Measurements from ENCODE around the gene DENND2C. TPM values are rescaled to one million over a fixed set of nuclear protein-coding genes. Genes with fewer than 3 reads are reported as not detected.
A peak's percentile ranks its signal among the peaks of the same experiment; 100 is the strongest.

Gene DENND2C, protein sequence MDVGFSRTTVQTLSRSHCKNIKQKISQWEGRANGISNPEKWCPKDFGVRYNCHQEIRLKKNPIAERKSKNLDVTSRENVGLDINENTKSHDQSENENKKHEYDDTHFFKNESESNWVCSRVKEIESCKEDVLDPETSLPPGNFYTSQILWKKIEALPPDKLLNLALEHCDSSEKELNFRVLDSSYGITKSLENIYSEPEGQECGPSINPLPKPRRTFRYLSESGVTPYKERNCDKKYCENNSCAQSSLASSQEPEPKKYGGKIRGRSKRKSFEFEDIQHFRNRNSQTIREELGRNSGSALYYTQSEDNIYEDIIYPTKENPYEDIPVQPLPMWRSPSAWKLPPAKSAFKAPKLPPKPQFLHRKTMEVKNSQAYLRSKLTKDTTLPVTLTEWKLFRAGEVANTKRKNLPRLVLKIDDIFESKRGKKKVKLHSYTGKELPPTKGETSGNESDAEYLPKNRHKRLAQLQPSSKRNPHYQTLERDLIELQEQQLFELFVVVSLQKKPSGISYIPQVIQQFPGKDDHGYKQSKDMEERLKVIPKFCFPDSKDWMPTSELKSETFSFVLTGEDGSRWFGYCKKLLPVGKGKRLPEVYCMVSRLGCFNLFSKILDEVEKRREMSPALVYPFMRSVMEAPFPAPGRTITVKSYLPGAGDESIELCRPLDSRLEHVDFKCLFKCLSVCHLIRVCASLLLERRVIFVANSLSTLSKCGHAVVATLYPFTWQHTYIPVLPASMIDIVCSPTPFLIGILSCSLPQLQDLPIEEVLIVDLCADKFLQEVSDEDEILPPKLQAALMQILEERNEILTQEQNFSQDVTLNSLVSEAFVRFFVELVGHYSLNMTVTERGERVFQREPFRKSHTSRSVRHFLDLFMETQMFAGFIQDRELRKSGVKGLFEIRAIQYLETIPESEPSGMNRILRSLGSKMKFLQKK
- 1.0 TPM for polyA plus RNA-seq (2013, experiment 1 of 2; ENCODE audit: insufficient read length)
- 1.1 TPM for polyA plus RNA-seq (2013, experiment 2 of 2; ENCODE audit: insufficient read length)

DNA sequence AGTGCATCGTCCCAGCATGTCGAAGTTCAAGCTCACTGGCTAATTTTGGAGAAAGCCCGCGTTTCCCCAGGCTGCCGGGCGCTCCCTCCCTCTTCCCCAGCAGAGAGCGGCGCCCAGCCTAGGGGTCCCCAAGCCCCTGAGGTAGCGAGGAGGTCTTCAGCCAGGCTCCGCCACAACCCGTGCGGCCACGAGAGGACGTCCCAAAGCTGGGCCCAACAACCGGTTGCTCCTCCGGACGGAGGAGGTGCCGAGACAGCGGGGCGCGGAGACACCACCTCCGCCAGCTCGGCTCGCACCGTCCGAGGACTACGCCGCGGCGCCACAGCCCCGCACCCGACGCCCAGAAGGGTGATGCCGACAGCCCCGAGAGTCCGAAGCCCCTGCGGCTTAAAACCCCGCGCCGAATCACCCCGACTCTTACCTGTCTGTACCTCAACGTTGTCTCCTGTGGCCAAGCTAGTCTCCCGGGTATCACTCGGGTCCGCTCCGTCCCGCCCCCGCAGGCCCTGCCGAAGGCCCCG lies at the start of gene DENND2C:
TSS of gene DENND2C (minus strand) at position 488 of the 521 bp plus-strand sequence. CDS start 44,065 bp downstream, outside the sequence.
- DNase-seq: no peak

DNA sequence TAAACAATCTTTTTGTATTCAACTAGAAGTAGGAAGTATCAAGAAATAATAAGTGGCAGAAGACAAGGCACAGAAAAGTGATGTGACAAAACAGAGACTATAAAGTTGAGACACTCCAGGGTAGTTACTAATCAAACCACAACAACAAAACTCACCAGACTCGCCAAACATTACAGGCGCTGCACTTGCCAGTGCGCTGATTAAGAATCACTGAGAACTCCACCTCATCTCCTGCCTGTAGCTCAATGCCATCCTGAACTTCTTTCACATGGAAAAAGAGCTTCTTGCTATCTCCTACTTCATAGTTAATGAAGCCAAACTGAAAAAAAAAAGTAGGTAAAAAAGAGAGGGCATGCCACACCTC lies 49.6 kb upstream of the DENND2C start:
- DNase-seq: peak; percentile 19

DNA sequence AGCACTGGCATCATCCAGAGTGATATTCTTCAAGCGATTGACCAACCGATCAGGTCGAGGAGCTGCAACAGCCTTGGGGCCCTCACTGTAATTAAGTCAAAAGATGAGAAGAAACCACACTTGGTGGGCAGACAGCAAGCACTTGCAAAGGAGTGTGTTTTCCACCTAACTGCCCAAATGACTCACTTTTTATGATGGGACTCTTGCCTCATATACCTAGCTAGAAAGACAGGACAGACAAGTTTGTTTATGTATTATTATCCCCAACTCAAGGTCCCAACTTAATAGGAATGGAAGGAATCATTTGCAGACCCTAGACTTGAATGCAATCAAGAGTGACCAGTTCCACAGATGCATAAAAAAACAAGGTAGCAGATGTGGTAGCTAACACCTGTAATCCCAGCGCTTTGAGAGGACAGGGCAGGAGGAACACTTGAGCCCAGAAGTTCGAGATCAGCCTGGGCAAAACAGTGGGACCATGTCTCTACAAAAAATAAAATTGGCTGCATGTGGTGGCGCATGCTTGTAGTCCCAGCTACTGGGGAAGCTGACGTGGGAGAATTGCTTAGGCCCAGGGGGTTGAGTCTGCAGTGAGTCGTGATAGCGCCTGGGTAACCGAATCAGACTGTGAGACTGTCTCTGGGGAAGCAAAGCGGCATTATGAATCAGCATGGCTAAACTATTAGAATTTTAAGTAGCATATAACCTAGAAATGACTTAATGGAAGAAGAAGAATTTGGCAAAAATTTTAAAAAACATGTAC lies 49.0 kb upstream of the DENND2C start:
- DNase-seq: peak; percentile 68

DNA sequence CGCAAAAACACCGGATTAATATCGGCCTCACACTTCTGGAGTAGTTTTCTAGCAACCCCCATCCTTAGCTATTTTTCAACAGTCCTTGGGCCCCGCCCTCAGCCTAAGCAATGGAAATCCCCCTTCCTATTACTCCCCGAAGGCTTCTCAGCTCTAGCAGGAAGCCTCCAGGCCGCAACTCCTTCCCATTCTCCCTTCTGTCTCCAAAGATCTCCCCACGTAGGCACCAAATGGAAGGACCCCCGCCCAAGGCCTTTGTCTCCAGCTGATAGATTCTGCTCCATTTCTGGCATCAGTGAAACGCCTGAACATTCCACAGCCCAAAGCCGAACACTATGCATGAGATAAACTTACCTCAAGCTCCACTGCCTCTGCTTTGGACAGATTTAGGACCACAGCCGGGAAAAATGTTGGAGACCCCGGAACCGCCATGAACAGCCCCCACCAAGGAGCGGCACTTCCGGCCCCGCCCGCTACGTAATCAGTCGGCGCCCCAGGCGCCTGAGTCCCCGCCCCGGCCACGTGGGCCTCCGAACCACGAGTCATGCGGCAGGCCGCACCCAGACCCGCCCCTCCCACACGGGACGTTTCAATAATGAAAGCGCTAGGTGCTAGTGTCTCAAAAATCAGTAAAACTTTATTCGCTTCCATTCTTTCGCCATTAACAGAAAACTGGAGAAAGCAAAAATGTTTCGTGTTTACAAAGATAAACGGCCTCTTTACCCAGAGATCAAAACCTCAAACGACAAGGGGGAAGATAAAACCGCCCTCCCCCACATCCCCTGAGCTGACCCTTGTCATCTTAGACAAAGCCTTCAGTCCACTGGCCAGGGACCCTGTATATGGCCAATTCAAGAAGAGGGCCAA lies 46.7 kb upstream of the DENND2C start, which contains the start of gene NRAS:
TSS of gene NRAS (minus strand) at position 468 of the 867 bp plus-strand sequence. CDS start 611 bp downstream, outside the sequence.
- peak; percentile 91 for DNase-seq

DNA sequence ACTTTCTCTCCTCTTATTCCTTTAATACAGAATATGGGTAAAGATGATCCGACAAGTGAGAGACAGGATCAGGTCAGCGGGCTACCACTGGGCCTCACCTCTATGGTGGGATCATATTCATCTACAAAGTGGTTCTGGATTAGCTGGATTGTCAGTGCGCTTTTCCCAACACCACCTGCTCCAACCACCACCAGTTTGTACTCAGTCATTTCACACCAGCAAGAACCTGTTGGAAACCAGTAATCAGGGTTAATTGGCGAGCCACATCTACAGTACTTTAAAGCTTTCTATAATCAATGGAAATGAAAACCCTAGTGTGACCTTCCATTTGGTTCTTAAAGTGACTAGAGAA lies 46.1 kb upstream of the DENND2C start:
- DNase-seq: no peak

DNA sequence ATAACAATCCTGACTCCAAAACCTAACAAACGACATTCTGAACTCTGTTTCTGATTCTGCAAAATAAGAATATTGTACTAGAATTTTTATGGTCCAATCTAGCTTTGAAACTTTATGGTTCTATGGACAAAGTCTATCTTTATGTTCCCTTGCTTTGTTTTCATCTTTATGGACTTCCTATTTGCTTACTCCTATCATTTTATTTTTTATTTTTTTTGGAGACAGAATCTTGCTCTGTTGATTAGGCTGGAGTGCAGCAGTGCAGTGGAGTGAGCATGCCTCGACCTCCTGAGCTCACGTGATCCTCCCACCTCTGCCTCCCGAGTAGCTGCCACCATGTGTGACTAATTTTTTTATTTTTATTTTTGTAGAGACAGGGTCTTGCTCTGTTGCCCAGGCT lies 43.1 kb upstream of the DENND2C start:
- no peak for DNase-seq

DNA sequence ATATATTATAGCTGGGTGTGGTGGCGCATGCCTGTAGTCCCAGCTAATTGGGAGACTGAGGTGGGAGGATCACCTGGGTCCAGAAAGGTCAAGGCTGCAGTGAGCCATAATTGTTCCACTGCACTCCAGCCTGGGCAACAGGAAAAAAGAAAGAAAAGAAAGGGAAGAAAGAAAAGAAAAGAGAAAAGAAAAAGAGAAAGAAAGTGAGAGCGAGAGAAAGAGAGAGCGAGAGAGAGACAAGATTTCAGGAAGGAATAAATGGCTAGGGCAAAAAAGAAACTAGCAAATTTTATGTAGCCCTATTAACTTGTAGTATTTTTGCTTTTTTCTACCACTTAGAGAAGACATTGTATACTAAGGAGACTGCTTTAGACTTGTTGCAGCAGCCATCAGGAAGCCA lies 40.5 kb upstream of the DENND2C start:
- DNase-seq: no peak

DNA sequence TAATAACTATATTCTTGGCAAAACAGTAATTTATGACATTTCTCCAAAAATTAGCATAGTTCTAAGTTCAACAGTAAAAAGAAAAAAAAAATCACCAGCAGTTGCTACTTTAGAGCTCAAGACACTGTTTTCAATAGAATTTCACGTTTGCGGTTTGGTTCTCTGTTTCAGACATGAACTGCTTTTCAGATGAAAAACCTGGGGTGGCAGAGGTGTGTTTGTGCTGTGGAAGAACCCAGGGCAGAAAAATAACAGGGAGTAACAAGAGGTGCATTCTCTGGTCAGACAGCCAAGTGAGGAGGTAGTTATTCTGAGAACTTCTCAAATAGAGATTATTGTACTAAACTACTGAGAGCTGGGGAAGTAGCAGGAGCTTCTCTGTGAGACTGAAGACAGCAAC lies 37.8 kb upstream of the DENND2C start:
- DNase-seq: no peak

DNA sequence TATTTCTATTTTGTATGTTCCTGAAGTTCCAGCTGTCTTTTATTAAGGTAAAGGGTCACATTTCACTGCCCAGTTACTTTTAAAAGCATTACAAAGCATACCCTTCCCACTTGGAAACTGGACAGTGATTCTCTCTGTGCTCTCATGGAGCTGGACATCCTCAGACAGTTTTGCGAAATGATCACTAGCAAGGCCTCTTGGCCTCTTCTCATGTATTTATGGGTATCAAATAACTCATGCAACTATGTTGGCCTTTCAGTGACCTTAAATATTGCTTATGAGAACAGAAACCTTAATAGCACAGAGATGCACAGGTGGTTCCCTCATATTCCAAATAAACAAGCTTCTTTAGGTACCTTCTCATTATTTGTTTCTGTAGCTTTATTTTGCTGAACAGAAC lies 33.4 kb upstream of the DENND2C start:
- no peak for DNase-seq

DNA sequence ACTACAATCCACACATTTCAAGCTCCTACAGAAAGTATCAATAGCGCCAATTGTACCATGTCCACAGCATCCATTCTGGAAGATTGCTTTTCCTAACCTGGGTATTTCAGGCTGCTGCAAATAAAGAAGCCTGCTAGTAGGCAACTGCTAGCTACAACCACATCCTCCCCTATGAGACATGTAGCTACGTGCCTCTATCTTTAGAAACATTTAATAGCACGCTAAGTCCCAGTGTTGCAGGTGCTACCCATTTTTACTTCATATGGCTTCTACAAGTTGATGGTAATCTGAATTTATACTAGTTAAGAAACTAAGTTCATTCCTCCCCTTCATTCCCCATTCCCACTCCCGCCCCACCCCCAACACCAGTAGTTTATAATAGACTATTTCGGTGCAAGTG lies 32.9 kb upstream of the DENND2C start:
- DNase-seq: no peak

DNA sequence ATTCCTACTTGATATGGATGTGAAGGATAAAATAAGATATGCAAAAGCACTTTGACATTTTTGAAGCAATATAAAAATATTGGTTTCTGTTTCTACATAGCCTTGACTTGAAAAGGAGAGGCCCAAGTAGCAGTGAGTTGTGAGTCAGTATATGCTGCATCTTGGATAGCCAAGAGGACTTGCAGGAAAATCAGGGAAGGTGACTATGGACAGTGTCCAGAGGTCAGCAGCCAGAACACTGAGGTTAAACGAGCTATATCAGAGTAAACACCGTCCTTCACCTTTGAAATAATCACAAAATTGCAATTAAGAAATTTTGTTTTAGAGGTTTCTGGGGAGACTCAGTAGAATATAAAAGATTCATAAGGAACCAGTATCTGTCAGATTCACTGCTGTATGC lies 32.1 kb upstream of the DENND2C start:
- no peak for DNase-seq

DNA sequence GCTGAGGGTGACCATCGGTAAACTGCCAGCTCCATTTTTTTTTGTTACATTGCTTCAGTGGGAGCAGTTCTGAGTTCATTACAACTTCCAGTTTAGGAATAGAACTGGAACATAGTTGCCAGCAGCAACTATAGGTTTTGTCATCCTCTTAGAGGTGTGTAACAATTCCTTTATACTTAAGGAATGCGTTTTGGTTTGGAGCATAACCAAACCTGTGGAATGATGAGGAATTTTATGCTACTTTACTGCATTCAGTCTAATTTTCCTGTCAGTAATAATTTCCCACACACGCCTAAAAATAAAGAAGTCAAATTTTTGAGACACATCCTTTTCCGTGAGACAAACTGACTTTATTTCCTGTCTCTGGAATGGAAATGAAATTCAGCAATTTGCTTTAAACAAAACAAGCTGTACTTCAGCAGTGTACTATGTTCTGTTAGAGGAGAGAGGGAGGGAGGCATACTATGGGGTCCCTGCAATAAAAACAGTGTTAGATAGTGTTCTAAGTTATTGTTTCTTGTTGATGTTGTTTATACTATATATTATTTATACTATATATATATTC lies 30.3 kb upstream of the DENND2C start:
- peak; percentile 4 for DNase-seq

DNA sequence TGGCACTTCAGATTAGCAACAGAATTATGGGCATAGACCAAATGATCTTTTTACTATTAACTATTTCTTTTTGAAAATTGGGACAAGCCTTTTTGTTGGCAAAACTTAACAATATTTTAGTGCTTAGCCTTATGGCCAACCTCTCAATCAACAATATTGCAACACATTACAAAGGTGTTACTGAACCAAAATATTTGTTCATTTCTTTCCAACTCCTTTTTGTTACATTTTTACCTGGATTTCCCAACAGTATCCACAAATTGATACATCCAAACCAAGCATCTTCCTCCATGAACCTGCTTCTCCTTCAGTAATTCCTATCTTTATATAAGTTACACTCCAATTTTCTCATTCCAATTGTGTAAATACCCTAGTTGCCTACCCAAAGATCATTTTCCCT lies 27.0 kb upstream of the DENND2C start:
- no peak for DNase-seq

DNA sequence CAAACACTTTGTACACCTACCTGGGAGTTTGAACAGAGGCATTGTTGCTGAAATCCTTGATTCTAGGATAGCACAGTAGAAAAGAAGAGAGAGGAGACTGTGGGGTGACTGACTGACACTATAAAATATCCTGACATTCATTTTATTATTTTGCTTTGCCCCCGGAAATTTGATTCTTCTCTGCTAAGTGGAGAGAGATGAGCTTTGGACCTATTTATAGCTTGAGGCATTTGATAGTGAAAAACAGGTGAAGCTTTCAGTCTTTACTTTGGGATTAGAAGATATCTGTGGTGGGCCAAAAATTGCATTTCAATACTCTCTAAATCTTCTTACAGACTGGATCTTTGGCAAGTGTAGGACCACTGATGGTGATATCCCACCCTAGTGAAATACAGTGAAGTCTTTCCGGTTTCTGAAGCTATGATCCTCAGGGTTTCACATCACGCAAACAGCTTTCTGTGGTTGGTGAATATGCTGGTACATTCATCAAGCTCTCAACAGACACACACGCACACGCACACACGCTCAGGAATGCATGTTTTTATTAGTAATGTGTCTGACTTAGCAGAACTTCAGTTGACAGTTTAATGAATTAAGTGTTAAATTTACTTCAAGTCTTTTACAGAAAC lies 25.7 kb upstream of the DENND2C start, which contains the start of gene AMPD1:
TSS of gene AMPD1 (minus strand) at position 117 of the 629 bp plus-strand sequence. CDS start at position 42, 75 bp downstream.
- peak; percentile 49 for DNase-seq

DNA sequence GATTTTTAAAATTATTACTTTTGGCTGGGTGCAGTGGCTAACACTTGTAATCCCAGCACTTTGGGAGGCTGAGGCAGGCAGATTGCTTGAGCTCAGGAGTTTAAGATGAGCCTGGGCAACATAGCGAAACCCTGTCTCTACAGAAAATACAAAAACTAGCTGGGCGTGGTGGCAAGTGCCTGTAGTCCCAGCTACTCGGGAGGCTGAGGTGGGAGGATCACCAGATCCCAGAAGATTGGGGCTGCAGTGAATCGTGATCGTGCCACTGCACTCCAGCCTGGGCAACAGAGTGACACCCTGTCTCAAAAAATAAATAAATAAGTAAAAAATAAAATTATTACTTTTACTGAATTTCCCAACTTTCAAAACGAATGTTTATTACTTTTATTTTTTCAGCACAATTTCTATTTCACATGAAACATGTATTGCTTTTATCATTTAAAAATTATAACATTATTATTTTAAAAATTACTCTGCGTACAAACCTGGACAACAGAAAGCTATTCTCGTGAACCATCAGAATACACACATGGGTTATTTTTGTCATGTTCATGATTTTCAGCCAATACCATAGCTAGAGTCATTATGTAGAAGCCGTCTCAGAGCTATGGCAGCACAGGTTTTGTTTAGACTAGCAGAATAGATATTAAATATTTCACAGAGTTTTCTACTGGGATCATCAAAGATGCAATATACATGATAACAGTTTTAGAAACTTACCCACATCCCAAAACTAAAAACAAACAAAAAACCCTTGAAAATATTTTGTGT lies 24.9 kb upstream of the DENND2C start:
- no peak for DNase-seq

DNA sequence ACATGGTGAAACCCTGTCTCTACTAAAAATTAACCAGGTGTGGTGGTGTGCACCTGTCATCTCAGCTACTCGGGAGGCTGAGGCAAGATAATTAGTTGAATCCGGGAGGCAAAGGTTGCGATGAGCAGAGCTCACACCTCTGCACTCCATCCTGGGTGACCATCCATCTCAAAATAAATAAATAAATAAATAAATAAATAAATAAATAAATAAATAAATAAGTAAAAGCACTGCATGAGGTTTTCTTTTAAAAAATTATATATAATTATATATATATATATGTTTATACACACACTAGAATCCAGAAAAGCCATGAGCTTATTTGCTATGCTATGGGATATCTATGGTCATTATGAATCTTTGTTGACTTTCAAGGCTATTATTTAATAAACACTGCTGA lies 23.1 kb upstream of the DENND2C start:
- no peak for DNase-seq

DNA sequence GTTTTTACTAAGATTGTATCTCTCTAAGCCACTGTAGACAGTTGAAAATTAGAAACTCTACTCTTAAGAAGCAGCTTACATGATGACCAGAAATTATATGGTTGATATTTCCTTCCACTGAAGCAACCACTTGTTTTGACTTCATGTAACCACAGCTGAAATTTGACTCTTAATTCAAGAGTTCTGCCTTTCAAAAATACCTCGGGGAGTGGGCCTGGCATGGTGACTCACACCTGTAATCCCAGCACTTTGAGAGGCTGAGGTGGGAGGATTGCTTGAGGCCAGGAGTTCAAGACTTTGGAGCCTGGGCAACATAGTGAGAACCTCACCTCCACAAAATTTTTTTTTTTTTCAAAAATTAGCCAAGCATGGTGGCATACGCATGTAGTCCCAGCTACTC lies 21.2 kb upstream of the DENND2C start:
- no peak for DNase-seq

DNA sequence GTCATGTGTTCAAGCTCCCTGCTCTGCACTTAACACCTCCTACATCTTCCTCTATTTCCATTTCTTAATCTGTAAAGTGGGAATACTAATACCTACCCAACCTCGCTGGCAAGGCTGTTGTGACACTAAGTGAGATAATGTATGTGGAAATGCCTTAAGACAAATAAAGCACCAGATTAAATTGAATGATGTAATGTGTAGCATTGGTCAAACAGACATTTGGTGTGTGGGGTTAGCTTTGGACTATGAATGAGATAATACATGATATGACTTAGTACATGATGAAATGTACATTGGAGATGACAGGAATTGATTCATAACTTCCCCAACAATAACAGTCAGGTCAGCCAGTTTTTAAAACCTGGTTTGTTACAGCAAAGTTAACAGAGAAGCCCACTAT lies 20.3 kb upstream of the DENND2C start:
- DNase-seq: no peak

DNA sequence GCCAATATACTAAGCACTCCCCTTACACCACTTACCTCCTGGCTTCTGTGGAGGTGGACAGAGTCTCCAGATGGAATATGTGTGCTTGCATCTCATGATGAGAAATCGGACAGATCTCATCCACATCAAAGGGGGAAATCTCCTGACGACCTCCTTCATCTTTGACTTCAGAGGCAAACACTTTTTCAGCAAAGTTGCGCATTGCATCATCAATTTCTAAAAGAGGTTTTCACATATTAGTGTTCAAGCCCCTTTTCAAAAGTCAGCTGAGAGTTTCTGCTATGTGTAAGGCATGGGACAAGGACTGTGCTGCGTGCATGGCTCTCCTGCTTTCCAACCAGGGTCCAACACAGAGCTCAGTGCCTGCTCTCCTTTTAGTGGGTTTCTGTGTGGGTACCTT lies 18.7 kb upstream of the DENND2C start:
- DNase-seq: no peak

DNA sequence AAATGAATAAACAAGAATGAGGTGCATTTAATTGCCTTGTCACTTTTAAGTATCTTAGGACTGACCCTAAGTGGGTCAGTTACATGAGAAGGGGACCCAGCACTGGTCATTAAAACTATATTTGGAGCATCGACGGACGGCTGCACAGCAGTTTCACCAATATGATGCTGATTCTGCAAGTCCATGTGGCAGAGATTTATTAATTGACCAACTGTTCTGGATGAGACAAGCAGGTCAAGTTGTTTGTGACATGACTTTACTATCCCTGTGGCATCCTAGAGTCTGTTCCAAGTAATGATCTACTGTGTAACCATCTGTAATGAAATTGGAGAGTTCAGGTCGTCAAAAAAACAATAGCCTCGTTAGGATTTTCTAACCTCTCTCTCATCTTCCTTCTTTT lies 16.0 kb upstream of the DENND2C start:
- DNase-seq: no peak
